ENCODE measurements around the gene BABAM1.

DNA sequence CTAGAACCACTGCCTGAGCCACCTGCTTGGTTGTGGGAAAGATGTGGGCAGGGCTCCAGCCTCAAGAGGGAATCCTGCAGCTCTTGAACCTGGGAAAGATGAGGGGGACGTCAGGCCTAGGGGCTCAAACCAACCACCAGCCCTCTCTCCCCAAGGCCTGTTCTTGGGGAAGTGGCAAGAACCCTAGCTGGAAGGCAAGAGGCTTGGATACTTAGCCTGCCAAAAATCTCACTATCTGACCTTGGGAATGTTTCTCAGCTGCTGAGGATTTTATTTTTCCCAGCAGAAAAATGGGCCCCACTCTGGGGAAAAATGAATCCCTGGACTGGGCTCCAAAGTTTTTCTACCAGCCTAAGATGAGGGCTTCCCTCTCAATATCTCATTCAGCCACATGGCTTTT, 7.3 kb upstream of the BABAM1 start:
- TF ChIP-seq KDM1A (IDR thresholded peaks at IDR 0.05; ENCODE audit: borderline replicate concordance), result no peak
- TF ChIP-seq, protein P1, sequence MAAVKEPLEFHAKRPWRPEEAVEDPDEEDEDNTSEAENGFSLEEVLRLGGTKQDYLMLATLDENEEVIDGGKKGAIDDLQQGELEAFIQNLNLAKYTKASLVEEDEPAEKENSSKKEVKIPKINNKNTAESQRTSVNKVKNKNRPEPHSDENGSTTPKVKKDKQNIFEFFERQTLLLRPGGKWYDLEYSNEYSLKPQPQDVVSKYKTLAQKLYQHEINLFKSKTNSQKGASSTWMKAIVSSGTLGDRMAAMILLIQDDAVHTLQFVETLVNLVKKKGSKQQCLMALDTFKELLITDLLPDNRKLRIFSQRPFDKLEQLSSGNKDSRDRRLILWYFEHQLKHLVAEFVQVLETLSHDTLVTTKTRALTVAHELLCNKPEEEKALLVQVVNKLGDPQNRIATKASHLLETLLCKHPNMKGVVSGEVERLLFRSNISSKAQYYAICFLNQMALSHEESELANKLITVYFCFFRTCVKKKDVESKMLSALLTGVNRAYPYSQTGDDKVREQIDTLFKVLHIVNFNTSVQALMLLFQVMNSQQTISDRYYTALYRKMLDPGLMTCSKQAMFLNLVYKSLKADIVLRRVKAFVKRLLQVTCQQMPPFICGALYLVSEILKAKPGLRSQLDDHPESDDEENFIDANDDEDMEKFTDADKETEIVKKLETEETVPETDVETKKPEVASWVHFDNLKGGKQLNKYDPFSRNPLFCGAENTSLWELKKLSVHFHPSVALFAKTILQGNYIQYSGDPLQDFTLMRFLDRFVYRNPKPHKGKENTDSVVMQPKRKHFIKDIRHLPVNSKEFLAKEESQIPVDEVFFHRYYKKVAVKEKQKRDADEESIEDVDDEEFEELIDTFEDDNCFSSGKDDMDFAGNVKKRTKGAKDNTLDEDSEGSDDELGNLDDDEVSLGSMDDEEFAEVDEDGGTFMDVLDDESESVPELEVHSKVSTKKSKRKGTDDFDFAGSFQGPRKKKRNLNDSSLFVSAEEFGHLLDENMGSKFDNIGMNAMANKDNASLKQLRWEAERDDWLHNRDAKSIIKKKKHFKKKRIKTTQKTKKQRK (IDR thresholded peaks at IDR 0.05; ENCODE audit: low read depth, low read length), result no peak
- TF ChIP-seq, protein P2, sequence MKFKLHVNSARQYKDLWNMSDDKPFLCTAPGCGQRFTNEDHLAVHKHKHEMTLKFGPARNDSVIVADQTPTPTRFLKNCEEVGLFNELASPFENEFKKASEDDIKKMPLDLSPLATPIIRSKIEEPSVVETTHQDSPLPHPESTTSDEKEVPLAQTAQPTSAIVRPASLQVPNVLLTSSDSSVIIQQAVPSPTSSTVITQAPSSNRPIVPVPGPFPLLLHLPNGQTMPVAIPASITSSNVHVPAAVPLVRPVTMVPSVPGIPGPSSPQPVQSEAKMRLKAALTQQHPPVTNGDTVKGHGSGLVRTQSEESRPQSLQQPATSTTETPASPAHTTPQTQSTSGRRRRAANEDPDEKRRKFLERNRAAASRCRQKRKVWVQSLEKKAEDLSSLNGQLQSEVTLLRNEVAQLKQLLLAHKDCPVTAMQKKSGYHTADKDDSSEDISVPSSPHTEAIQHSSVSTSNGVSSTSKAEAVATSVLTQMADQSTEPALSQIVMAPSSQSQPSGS (IDR thresholded peaks at IDR 0.05; ENCODE audit: low read length), result no peak
- TF ChIP-seq, protein P3, sequence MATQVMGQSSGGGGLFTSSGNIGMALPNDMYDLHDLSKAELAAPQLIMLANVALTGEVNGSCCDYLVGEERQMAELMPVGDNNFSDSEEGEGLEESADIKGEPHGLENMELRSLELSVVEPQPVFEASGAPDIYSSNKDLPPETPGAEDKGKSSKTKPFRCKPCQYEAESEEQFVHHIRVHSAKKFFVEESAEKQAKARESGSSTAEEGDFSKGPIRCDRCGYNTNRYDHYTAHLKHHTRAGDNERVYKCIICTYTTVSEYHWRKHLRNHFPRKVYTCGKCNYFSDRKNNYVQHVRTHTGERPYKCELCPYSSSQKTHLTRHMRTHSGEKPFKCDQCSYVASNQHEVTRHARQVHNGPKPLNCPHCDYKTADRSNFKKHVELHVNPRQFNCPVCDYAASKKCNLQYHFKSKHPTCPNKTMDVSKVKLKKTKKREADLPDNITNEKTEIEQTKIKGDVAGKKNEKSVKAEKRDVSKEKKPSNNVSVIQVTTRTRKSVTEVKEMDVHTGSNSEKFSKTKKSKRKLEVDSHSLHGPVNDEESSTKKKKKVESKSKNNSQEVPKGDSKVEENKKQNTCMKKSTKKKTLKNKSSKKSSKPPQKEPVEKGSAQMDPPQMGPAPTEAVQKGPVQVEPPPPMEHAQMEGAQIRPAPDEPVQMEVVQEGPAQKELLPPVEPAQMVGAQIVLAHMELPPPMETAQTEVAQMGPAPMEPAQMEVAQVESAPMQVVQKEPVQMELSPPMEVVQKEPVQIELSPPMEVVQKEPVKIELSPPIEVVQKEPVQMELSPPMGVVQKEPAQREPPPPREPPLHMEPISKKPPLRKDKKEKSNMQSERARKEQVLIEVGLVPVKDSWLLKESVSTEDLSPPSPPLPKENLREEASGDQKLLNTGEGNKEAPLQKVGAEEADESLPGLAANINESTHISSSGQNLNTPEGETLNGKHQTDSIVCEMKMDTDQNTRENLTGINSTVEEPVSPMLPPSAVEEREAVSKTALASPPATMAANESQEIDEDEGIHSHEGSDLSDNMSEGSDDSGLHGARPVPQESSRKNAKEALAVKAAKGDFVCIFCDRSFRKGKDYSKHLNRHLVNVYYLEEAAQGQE (IDR thresholded peaks at IDR 0.05; ENCODE audit: low read depth, low read length), result no peak
- no peak for TF ChIP-seq SPI1 (IDR thresholded peaks at IDR 0.05; ENCODE audit: borderline replicate concordance, insufficient read depth, low read depth, low read length)
- no peak for TF ChIP-seq TARDBP (IDR thresholded peaks at IDR 0.05; ENCODE audit: borderline replicate concordance)
- no peak for TF ChIP-seq SMC3 (IDR thresholded peaks at IDR 0.05; ENCODE audit: borderline replicate concordance, low read length)
- TF ChIP-seq, protein P4, sequence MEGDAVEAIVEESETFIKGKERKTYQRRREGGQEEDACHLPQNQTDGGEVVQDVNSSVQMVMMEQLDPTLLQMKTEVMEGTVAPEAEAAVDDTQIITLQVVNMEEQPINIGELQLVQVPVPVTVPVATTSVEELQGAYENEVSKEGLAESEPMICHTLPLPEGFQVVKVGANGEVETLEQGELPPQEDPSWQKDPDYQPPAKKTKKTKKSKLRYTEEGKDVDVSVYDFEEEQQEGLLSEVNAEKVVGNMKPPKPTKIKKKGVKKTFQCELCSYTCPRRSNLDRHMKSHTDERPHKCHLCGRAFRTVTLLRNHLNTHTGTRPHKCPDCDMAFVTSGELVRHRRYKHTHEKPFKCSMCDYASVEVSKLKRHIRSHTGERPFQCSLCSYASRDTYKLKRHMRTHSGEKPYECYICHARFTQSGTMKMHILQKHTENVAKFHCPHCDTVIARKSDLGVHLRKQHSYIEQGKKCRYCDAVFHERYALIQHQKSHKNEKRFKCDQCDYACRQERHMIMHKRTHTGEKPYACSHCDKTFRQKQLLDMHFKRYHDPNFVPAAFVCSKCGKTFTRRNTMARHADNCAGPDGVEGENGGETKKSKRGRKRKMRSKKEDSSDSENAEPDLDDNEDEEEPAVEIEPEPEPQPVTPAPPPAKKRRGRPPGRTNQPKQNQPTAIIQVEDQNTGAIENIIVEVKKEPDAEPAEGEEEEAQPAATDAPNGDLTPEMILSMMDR (IDR thresholded peaks at IDR 0.05 in 2 of 3, conservative IDR thresholded peaks at IDR 0.05 in 1 of 3; ENCODE audit: control insufficient read depth in 2 of 3, extremely low read depth in 1 of 3, insufficient read depth in 1 of 3, low read depth in 3 of 3, low read length in 3 of 3), result no peak
- no peak for TF ChIP-seq EP300 (IDR thresholded peaks at IDR 0.05; ENCODE audit: borderline replicate concordance in 1 of 2, control insufficient read depth in 1 of 2, low read depth in 2 of 2, low read length in 2 of 2)
- TF ChIP-seq, protein P5, sequence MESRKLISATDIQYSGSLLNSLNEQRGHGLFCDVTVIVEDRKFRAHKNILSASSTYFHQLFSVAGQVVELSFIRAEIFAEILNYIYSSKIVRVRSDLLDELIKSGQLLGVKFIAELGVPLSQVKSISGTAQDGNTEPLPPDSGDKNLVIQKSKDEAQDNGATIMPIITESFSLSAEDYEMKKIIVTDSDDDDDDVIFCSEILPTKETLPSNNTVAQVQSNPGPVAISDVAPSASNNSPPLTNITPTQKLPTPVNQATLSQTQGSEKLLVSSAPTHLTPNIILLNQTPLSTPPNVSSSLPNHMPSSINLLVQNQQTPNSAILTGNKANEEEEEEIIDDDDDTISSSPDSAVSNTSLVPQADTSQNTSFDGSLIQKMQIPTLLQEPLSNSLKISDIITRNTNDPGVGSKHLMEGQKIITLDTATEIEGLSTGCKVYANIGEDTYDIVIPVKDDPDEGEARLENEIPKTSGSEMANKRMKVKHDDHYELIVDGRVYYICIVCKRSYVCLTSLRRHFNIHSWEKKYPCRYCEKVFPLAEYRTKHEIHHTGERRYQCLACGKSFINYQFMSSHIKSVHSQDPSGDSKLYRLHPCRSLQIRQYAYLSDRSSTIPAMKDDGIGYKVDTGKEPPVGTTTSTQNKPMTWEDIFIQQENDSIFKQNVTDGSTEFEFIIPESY (IDR thresholded peaks at IDR 0.05), result no peak

All from GM12878 (cell line).